Lung (tissue), 12 donors: Measurements from ENCODE around the gene CYSRT1. TPM values are rescaled to one million over a fixed set of nuclear protein-coding genes. Genes with fewer than 3 reads are reported as not detected.

Source experiments
- ATAC-seq: fragments of 200-7000 bp; cut with Tn5 transposase; one replicate; pipeline ENCODE4 v1.9.1; 2020; ENCODE audit warnings: moderate number of reproducible peaks; ENCODE audit not compliant: insufficient read depth, low FRiP score
- DNase-seq, 3 donors: peaks; one replicate each; pipeline ENCODE4 v3.0.0-alpha.2; 2013 to 2017
- H3K27ac ChIP-seq, 2 donors: one replicate each; pipeline ENCODE4 v1.5.1; 2013; ENCODE audit warnings: mild to moderate bottlenecking in 2 of 2, moderate library complexity in 2 of 2, control low read depth in 1 of 2, inconsistent platforms in 1 of 2, low read depth in 1 of 2, low read length in 1 of 2
- H3K27me3 ChIP-seq, 3 donors: one replicate each; pipeline ENCODE4 v1.5.1; 2013; ENCODE audit warnings: low read length in 2 of 3; ENCODE audit not compliant: control insufficient read depth in 3 of 3, insufficient read depth in 3 of 3
- H3K36me3 ChIP-seq, 4 donors: one replicate each; pipeline ENCODE4 v1.5.1; 2013; ENCODE audit warnings: low read length in 4 of 4, mild to moderate bottlenecking in 1 of 4, moderate library complexity in 1 of 4; ENCODE audit not compliant: control insufficient read depth in 4 of 4, insufficient read depth in 4 of 4
- H3K4me1 ChIP-seq, 5 donors: one replicate each; pipeline ENCODE4 v1.5.1; 2013; ENCODE audit warnings: low read length in 5 of 5, mild to moderate bottlenecking in 2 of 5, moderate library complexity in 1 of 5; ENCODE audit not compliant: control insufficient read depth in 5 of 5, insufficient read depth in 5 of 5
- H3K4me3 ChIP-seq: one replicate; pipeline ENCODE4 v1.5.1; 2013; ENCODE audit warnings: mild to moderate bottlenecking, control low read depth, moderate library complexity
- H3K9ac ChIP-seq, 2 donors: one replicate each; pipeline ENCODE4 v1.5.1; 2013; ENCODE audit warnings: low read length in 2 of 2, control low read depth in 1 of 2; ENCODE audit not compliant: insufficient read depth in 1 of 2
- H3K9me3 ChIP-seq, 4 donors: one replicate each; pipeline ENCODE4 v1.5.1; 2013; ENCODE audit warnings: low read length in 3 of 4, mild to moderate bottlenecking in 1 of 4, moderate library complexity in 1 of 4; ENCODE audit not compliant: control insufficient read depth in 4 of 4, insufficient read depth in 3 of 4
- CTCF ChIP-seq: IDR thresholded peaks from 2 replicates; pipeline ENCODE4 v1.5.1; 2012; ENCODE audit warnings: mild to moderate bottlenecking; ENCODE audit errors: control extremely low read depth, extremely low read depth
- WGBS, 2 donors: extraction: QIAGEN DNeasy Blood & Tissue Kit; methylation state at CpG; one replicate each; pipeline ENCODE4 v1.1.7; 2013; 5-methylcytosine and 5-hydroxymethylcytosine counted together
- polyA plus RNA-seq, 2 donors: library from polyadenylated mRNA; stranded (reverse); fragments of 200-250 nt; gene quantifications; one replicate each; pipeline ENCODE4 v1.2.1, GENCODE V29; 2013
- total RNA-seq, 2 donors: library from RNA; depleted of rRNA in 1 of 2; stranded (reverse); fragments of >200 nt in 1 of 2; gene quantifications; one replicate each; pipeline ENCODE4 v1.2.1, GENCODE V29; 2014 to 2021
- donor health status: control.
- donor health status: control.
- donor health status: Bipolar disorder and iron deficiency.
- donor health status: healthy.
- donor health status: DM: yes; HTN: yes; CAD: no.

The CYSRT1 gene
- total and polyA plus RNA-seq, 4 donors, result 0.70 to 2.7 (median 0.92) TPM; not detected in 1

DNA sequence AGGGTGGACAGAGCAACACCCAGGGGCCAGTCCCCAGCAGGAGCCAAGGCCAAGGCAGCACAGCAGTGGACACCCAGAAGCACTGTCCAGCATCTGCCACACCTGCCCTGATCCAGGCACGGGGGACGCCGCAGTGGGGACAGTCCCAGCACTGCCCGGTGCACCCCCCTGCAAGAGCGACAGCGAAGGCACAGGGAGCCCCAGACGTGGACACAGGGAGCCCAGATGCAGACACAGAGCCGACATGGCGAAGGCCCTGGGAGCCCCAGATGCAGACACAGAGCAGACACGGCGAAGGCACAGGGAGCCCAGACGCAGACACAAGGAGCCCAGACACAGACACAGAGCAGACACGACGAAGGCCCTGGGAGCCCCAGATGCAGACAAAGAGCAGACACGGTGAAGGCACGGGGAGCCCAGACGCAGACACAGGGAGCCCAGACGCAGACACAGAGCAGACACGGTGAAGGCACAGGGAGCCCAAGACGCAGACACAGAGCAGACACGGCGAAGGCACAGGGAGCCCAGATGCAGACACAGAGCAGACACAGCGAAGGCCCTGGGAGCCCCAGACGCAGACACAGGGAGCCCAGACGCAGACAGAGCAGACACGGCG is 40.9 kb upstream of the CYSRT1 start:
- WGBS, 2 donors, result 96 to 98% methylated on average over 27 of the region's 27 CpGs
- peaks cover 8 to 72% (median 32%) of the 10 kb centered on the region in 4 donors for H3K36me3 ChIP-seq

GRCh38 chr9:137184881-137185660 is 39.9 kb upstream of the CYSRT1 start:
- no peaks in the 10 kb centered on the region for H3K27me3 ChIP-seq
- H3K4me1 ChIP-seq, result peaks cover 11 to 32% (median 20%) of the 10 kb centered on the region in 5 donors
- H3K4me3 ChIP-seq, result no peak overlapping the region
- H3K36me3 ChIP-seq, result peaks cover 8 to 66% (median 32%) of the 10 kb centered on the region in 4 donors
- H3K9me3 ChIP-seq, result peaks cover 0 to 2% (median 0%) of the 10 kb centered on the region in 4 donors
- H3K27ac ChIP-seq, result no peak overlapping the region
- DNase-seq (no peak), ATAC-seq (no peak)
- WGBS, 2 donors, result 94 to 95% methylated on average over 48 of the region's 48 CpGs
- no peak for TF ChIP-seq CTCF
- no peak overlapping the region for H3K9ac ChIP-seq

More for the DNA sequence above, 40.9 kb upstream of the CYSRT1 start:
- Histone ChIP-seq H3K27me3 (no peaks in the 10 kb centered on the region), H3K4me1 (peaks cover 3 to 23% (median 11%) of the 10 kb centered on the region in 5 donors), H3K4me3 (no peak overlapping the region), H3K9me3 (peaks cover 0 to 2% (median 0%) of the 10 kb centered on the region in 4 donors), H3K27ac (no peak overlapping the region), H3K9ac (no peak overlapping the region)
- no peak for TF ChIP-seq CTCF
- ATAC-seq (no peak), DNase-seq (no peak)

DNA sequence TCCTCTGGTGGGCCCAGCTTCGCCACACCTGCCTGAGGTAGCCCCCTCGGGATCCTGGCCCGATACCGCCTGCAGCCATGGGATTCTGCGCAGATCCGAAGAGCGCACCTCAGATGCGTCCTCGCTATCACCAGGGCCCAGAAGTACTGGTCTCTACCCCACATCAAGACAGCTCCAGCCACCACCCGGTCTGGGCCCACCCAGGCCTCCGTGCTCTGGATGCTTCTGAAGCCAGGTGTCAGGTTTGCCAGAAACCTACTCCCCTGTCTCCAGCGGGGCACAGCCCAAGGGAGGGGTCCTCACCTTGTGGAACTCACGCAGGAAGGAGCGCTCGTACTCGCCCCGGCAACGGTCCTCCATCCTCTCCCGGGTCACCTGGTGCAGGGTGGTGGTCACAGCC is 39.1 kb upstream of the CYSRT1 start:
- Histone ChIP-seq H3K9ac (no peak overlapping the region), H3K4me3 (no peak overlapping the region), H3K4me1 (peaks cover 14 to 37% (median 20%) of the 10 kb centered on the region in 5 donors), H3K36me3 (peaks cover 8 to 65% (median 33%) of the 10 kb centered on the region in 4 donors), H3K27me3 (no peaks in the 10 kb centered on the region), H3K9me3 (peaks cover 0 to 2% (median 0%) of the 10 kb centered on the region in 4 donors), H3K27ac (no peak overlapping the region)
- no peak for DNase-seq
- WGBS, 2 donors, result 96% methylated on average over 19 of the region's 19 CpGs
- ATAC-seq, result no peak
- TF ChIP-seq CTCF, result no peak
